Fibroblast of skin of scalp (primary cell): ENCODE measurements around the gene ASAP2.

Experiments
- DNase-seq: peaks from one replicate; pipeline ENCODE4 v3.0.0-alpha.2; 2013

ASAP2 gene

GRCh38 chr2:9410108-9410507 lies 203.5 kb downstream of the ASAP2 start:
- DNase-seq, result no peak

GRCh38 chr2:9412781-9413180 lies 206.2 kb downstream of the ASAP2 start:
- no peak for DNase-seq

GRCh38 chr2:9415516-9416169 lies 209.0 kb downstream of the ASAP2 start:
- DNase-seq, result no peak

GRCh38 chr2:9416267-9416961 lies 209.8 kb downstream of the ASAP2 start:
- no peak for DNase-seq

GRCh38 chr2:9416962-9417316 lies 210.3 kb downstream of the ASAP2 start:
- DNase-seq, result no peak

GRCh38 chr2:9417725-9418124 lies 211.1 kb downstream of the ASAP2 start:
- no peak for DNase-seq

- no peak for DNase-seq
Observed at GRCh38 chr2:9418746-9419145, 212.1 kb downstream of the ASAP2 start.

GRCh38 chr2:9419541-9419940 lies 212.9 kb downstream of the ASAP2 start:
- no peak for DNase-seq

GRCh38 chr2:9420495-9420894 lies 213.9 kb downstream of the ASAP2 start:
- DNase-seq, result no peak

- no peak for DNase-seq
Observed at GRCh38 chr2:9422321-9423099, 215.9 kb downstream of the ASAP2 start.

- DNase-seq, result peak; percentile 98
Observed at GRCh38 chr2:9423100-9423921, 216.7 kb downstream of the ASAP2 start, which contains the start of the genes CPSF3 and ITGB1BP1. Gene CPSF3, plus strand, starts transcription at chr2:9423654. Its CDS starts 120 bp downstream, at chr2:9423774. Gene ITGB1BP1, minus strand, starts transcription at chr2:9423528. Its CDS starts 4,831 bp downstream, at chr2:9418697.

- no peak for DNase-seq
Observed at GRCh38 chr2:9423922-9424272, 217.3 kb downstream of the ASAP2 start.

- DNase-seq, result no peak
Observed at GRCh38 chr2:9424447-9425164, 218.0 kb downstream of the ASAP2 start.

GRCh38 chr2:9428965-9429577 lies 222.5 kb downstream of the ASAP2 start:
- DNase-seq, result no peak

- DNase-seq, result no peak
Observed at GRCh38 chr2:9430316-9431293, 224.0 kb downstream of the ASAP2 start.

- peak; percentile 29 for DNase-seq
Observed at GRCh38 chr2:9434489-9434888, 227.9 kb downstream of the ASAP2 start.

- DNase-seq, result no peak
Observed at GRCh38 chr2:9439536-9439935, 232.9 kb downstream of the ASAP2 start.

- DNase-seq, result peak; percentile 58
Observed at GRCh38 chr2:9440058-9440727, 233.6 kb downstream of the ASAP2 start.

GRCh38 chr2:9441556-9441955 lies 234.9 kb downstream of the ASAP2 start:
- peak; percentile 8 for DNase-seq

GRCh38 chr2:9443526-9443925 lies 236.9 kb downstream of the ASAP2 start:
- no peak for DNase-seq
